Measurements from ENCODE around the gene GPRC5C. TPM values are rescaled to one million over a fixed set of nuclear protein-coding genes. Genes with fewer than 3 reads are reported as not detected.

GPRC5C gene
- total and polyA plus RNA-seq, 2 of the 13 experiments (the other 11 are each of a cell fraction or from before 2014, with no cell fraction given) = 85.6 to 300 TPM

DNA sequence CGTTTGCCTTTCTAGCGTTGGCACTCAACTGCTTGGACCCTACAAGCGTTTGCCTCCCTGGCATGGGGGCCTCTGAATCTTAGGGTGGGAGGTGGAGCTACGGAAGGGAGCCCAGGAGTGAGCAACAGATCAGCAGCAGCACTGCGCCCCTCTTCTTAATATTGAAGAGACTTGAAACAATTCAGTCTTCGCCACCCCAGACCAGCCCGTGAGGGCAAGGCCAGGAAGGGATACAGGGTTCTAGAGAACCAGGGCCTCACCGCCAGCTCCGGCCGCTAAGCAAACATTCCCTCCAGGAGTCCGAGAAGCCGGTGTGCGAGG lies 1.5 kb upstream of the GPRC5C start (continued):
- TF ChIP-seq ZNF687 (CRISPR knock-in tag; IDR thresholded peaks at IDR 0.05) (peak; percentile 59), TCF12 (IDR thresholded peaks at IDR 0.05) (no peak), TCF12 (CRISPR knock-in tag; IDR thresholded peaks at IDR 0.05) (peak; percentile 21; the same call in 1 of the 2 replicates), ZNF225 (CRISPR knock-in tag; IDR thresholded peaks at IDR 0.05) (no peak), GTF3A (CRISPR knock-in tag; conservative IDR thresholded peaks at IDR 0.05) (0 out of 2 replicates have a peak, but pooled peaks have one; percentile 8), MTERF4 (CRISPR knock-in tag; IDR thresholded peaks at IDR 0.05) (peak; percentile 28; the same call in 1 of the 2 replicates), NR1H2 (CRISPR knock-in tag; IDR thresholded peaks at IDR 0.05; ENCODE audit: borderline replicate concordance, low read depth) (no peak), PREB (CRISPR knock-in tag; IDR thresholded peaks at IDR 0.05) (0 out of 2 replicates have a peak, but pooled peaks have one; percentile 22), ZMYM2 (CRISPR knock-in tag; IDR thresholded peaks at IDR 0.05) (no peak), RNF219 (CRISPR knock-in tag; IDR thresholded peaks at IDR 0.05) (0 out of 2 replicates have a peak, but pooled peaks have one; percentile 25), RXRB (CRISPR knock-in tag; IDR thresholded peaks at IDR 0.05; ENCODE audit: borderline replicate concordance) (no peak; the same call in 1 of the 2 replicates)
- TF ChIP-seq, protein P1, sequence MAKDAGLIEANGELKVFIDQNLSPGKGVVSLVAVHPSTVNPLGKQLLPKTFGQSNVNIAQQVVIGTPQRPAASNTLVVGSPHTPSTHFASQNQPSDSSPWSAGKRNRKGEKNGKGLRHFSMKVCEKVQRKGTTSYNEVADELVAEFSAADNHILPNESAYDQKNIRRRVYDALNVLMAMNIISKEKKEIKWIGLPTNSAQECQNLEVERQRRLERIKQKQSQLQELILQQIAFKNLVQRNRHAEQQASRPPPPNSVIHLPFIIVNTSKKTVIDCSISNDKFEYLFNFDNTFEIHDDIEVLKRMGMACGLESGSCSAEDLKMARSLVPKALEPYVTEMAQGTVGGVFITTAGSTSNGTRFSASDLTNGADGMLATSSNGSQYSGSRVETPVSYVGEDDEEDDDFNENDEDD (CRISPR knock-in tag; IDR thresholded peaks at IDR 0.05; ENCODE audit: borderline replicate concordance) = peak; percentile 17; the same call in 1 of the 2 replicates
- TF ChIP-seq, protein P2, sequence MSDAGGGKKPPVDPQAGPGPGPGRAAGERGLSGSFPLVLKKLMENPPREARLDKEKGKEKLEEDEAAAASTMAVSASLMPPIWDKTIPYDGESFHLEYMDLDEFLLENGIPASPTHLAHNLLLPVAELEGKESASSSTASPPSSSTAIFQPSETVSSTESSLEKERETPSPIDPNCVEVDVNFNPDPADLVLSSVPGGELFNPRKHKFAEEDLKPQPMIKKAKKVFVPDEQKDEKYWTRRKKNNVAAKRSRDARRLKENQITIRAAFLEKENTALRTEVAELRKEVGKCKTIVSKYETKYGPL (CRISPR knock-in tag; IDR thresholded peaks at IDR 0.05) = no peak
- TF ChIP-seq, protein P3, sequence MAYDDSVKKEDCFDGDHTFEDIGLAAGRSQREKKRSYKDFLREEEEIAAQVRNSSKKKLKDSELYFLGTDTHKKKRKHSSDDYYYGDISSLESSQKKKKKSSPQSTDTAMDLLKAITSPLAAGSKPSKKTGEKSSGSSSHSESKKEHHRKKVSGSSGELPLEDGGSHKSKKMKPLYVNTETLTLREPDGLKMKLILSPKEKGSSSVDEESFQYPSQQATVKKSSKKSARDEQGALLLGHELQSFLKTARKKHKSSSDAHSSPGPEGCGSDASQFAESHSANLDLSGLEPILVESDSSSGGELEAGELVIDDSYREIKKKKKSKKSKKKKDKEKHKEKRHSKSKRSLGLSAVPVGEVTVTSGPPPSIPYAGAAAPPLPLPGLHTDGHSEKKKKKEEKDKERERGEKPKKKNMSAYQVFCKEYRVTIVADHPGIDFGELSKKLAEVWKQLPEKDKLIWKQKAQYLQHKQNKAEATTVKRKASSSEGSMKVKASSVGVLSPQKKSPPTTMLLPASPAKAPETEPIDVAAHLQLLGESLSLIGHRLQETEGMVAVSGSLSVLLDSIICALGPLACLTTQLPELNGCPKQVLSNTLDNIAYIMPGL (CRISPR knock-in tag; IDR thresholded peaks at IDR 0.05; ENCODE audit: borderline replicate concordance in 1 of 2, low read depth in 1 of 2) = peak in 1 of 2 experiments; percentile 50; a peak in 1 of 4 replicates
- TF ChIP-seq, protein P4, sequence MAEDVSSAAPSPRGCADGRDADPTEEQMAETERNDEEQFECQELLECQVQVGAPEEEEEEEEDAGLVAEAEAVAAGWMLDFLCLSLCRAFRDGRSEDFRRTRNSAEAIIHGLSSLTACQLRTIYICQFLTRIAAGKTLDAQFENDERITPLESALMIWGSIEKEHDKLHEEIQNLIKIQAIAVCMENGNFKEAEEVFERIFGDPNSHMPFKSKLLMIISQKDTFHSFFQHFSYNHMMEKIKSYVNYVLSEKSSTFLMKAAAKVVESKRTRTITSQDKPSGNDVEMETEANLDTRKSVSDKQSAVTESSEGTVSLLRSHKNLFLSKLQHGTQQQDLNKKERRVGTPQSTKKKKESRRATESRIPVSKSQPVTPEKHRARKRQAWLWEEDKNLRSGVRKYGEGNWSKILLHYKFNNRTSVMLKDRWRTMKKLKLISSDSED (CRISPR knock-in tag; IDR thresholded peaks at IDR 0.05) = no peak

Data from HepG2 (cell line).